Astrocyte of the cerebellum (primary cell): ENCODE data around the gene ZC3H12A.

Experiments used
- DNase-seq: peaks from one replicate; pipeline ENCODE4 v3.0.0-alpha.2; 2011; ENCODE audit warnings: low read depth
- H3K4me3 ChIP-seq: 2 replicates; pipeline ENCODE4 v1.5.1; 2011; ENCODE audit warnings: mild to moderate bottlenecking, low read depth, low read length, moderate library complexity
- in situ Hi-C: cut with HindIII; loops from 2 replicates; pipeline ENCODE4 v1.10.0; 2017; ENCODE audit warnings: low sequenced_read_pairs
- TF ChIP-seq, protein P1 (sequence below): IDR thresholded peaks from 2 replicates; pipeline ENCODE4 v1.5.1; 2012; ENCODE audit warnings: low read length, low read depth, moderate library complexity, mild to moderate bottlenecking; ENCODE audit errors: missing control alignments

ZC3H12A gene

DNA sequence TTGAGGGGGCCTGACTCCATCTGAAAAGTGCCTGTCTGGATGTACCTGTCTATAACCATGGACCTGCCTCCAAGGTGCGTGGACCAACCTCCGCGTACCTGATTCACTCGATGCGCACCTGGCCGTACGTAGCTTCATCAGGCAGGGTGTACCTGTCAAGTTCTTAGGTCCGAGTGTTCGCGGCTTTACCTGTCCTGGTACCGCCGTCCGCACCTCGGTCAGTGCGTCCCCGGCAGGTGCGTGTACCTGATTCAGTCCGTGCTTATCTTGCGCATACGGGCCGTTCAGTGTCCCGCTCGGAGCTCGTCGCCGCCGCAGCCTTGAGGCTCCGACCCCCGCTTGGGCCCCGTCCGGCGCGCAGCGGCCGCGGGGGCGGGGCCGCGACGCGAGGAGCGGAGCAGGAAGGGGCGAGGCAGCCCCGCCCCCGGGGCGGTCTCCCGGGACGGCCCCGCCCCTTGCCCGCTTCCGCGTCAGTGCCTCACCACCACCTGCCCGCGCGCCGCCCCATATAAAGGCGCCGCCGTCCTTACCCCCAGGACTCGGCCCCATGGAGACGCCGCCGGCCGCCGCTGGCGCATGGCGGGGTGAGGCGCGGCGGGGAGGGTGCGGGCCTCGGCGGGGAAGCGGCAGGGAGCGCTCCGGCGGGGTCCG, at the start of gene ZC3H12A:
ZC3H12A (plus strand) TSS at position 535 of the 651 bp plus-strand sequence. CDS start 917 bp downstream, outside the sequence.
- TF ChIP-seq, protein P1, sequence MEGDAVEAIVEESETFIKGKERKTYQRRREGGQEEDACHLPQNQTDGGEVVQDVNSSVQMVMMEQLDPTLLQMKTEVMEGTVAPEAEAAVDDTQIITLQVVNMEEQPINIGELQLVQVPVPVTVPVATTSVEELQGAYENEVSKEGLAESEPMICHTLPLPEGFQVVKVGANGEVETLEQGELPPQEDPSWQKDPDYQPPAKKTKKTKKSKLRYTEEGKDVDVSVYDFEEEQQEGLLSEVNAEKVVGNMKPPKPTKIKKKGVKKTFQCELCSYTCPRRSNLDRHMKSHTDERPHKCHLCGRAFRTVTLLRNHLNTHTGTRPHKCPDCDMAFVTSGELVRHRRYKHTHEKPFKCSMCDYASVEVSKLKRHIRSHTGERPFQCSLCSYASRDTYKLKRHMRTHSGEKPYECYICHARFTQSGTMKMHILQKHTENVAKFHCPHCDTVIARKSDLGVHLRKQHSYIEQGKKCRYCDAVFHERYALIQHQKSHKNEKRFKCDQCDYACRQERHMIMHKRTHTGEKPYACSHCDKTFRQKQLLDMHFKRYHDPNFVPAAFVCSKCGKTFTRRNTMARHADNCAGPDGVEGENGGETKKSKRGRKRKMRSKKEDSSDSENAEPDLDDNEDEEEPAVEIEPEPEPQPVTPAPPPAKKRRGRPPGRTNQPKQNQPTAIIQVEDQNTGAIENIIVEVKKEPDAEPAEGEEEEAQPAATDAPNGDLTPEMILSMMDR: no peak
- peak; percentile 47 for DNase-seq
- H3K4me3 ChIP-seq: peak within 1 kb of the TSS; percentile 54
- in situ Hi-C loops: no loop called here

DNA sequence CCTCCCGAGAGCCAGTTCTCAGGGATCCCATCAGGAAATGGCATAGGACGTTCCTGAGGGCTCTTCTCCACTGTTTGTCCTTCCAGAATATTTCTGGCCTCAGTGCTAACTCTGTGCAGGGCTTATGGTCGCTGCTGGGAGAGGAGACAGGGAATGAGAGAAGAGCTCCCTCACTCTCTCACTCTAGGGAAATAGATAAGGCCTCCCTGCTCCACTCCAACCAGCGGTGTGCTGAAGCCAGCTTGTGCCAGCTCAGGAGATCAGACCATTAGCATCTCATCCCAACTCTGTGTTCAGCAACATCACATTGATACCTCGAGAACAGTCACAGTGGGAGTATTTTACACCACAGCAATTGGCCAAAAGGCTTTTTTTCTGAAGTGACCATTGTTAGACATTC, 49.2 kb upstream of the ZC3H12A start:
- in situ Hi-C loops: no loop called here
- H3K4me3 ChIP-seq: no peak overlapping the region
- no peak for DNase-seq
- TF ChIP-seq, protein P1: no peak

DNA sequence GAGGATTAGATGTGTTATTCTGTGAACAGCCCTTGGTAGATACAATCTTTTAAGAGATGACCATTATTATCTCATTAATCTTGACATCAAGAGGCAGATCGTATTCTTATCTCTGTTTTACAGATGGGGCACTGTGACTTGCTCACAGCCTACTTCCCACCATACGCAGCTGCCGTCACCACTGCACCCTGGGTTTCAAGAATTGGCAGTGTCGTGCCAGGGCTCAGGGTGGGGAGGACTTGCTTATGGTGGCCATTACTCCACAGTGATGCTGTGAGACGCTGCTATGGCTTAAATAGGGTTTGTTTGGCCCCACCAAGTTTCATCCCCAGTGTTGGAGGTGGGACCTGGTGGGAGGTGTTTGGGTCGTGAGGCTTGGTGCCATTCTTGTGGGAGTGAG, 45.4 kb upstream of the ZC3H12A start:
- no peak overlapping the region for H3K4me3 ChIP-seq
- in situ Hi-C loops: no loop called here
- TF ChIP-seq, protein P1: no peak
- no peak for DNase-seq

DNA sequence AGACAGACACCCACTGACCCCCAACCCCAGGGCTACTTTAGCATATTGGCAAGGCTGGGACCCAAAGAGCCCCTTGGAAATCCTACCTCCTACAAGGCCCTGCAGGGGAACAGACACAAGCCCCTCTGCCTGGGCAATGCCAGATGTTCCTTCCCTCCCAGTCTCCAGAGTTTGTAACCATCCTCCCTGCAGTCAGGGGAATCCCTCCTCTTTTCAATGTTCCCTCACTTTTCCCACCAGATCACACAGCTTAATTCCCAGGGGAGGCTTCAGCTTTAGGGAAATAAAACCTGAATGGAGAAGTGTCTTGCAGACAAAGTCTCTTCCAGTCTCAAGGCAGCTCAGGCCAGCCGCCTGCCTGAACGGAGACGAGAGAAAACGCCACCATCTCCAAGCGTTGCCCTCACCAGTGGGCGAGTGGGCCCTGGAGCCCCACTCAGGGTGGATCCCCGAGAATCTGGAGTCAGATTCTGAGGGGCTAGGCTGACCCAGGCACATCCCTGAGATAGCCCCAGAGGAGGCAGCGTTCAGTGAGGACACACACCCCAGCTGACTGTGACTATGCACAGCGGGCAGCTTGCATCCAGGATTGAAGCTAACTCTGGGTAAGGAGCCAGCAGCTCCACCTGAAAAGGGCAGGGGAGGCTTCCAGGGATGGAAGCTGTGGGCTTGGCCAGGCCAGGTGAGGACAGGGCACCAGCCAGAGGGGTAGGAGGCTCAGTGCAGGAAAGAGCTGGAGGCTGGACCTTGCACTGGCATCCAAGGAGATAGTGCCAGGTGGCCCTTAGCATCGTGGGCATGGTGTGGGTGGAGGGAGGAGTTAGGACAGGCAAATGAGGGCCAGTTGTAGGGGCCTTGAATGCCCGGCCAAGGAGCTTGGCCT, 44.0 kb upstream of the ZC3H12A start:
- no peak for DNase-seq
- TF ChIP-seq, protein P1: no peak
- in situ Hi-C loops: no loop called here
- H3K4me3 ChIP-seq: no peak overlapping the region

DNA sequence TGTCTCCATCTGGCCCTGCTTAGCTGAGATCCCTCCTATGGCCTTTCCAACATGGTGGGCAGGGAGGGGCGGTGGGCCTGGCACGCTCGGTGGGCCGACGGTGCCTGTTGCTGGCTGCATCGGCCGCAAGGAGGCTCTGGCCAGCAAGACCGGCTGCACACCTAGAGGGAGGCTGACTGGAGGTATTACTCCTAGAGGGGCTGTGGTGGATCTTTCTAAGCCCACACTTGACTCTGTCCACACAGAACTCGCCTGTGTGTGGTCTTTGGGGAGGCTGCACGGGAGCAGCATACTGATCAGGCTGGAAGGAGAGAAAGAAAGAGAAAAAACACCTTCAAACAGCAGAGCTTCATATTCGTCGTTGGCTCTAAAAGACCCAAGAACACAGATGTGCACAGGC, 41.7 kb upstream of the ZC3H12A start:
- TF ChIP-seq, protein P1: no peak
- H3K4me3 ChIP-seq: no peak overlapping the region
- in situ Hi-C loops: no loop called here
- DNase-seq: no peak

DNA sequence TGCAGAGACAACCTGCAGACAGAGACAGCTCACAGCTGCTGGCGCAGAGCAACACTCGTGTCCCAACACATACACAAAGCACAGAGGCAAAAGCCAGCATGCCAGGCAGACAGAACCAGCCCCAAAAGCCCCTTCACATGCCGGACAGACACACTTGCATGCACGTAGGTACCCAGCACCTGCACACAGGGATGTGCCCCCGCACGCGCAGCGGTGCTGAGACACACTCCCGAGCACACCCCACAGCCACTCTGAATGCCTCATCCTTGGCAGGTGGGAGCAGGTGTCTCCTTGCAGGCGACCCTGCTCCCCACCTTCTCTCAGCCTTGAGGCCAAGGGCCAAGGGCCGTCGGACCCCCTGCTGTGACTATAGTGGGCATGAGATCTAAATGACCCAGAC, 41.2 kb upstream of the ZC3H12A start:
- TF ChIP-seq, protein P1: no peak
- DNase-seq: no peak
- no peak overlapping the region for H3K4me3 ChIP-seq
- in situ Hi-C loops: no loop called here
